ENCODE measurements around the gene ATP13A3. TPM values are rescaled to one million over a fixed set of nuclear protein-coding genes. Genes with fewer than 3 reads are reported as not detected.

Gene ATP13A3
- total and polyA plus RNA-seq, 2 of the 4 experiments (the other 2 are of a cell fraction) = 48.1 to 154 TPM

DNA sequence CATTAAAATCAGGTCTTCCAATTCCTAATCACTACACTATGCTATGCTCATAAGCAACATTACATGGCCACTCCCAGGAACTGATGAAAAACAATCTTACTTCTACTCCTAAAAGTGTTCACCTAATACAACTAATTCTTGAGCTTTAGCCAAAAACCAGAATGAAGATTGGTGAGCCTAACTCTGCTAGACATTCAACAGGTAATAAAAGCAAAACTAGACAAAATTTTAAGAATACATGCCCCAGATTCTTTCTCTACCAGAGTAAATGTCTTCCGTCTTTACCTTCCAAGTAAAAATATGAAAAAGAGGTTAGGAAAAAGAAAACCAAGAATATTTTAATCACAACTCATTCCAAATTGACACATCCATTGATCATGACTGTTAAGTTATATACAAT is 31.3 kb downstream of the ATP13A3 start:
- H2BK120ac ChIP-seq (ENCODE audit: low read depth, low read length) = no peak overlapping the region
- dilution Hi-C loops (cut with HindIII; ENCODE audit: low sequenced_read_pairs, unreplicated experiment) = no loop called here
- ChIA-PET CTCF (no interaction called here), POLR2A (ENCODE audit: unreplicated experiment) (no interaction called here)
- no peak overlapping the region for H3K9ac ChIP-seq (ENCODE audit: low read depth, low read length)
- DNase-seq = no peak
- H3K4me1 ChIP-seq (ENCODE audit: control insufficient read depth, insufficient read depth, low read length) = no peaks in the 10 kb centered on the region
- no peak overlapping the region for H4K8ac ChIP-seq (ENCODE audit: low read depth in 2 of 2, low read length in 2 of 2)
- H3K56ac ChIP-seq (ENCODE audit: extremely low read depth, insufficient read depth, low read length) = no peak overlapping the region
- H2BK15ac ChIP-seq (ENCODE audit: low read depth, low read length) = no peak overlapping the region
- in situ Hi-C loops (cut with MboI; ENCODE audit: low sequenced_read_pairs) = no loop called here
- H2BK20ac ChIP-seq (ENCODE audit: low read depth, low read length) = no peak overlapping the region
- TF ChIP-seq, protein P1, sequence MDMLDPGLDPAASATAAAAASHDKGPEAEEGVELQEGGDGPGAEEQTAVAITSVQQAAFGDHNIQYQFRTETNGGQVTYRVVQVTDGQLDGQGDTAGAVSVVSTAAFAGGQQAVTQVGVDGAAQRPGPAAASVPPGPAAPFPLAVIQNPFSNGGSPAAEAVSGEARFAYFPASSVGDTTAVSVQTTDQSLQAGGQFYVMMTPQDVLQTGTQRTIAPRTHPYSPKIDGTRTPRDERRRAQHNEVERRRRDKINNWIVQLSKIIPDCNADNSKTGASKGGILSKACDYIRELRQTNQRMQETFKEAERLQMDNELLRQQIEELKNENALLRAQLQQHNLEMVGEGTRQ (IDR thresholded peaks at IDR 0.05; ENCODE audit: low read depth, low read length) = no peak
- TF ChIP-seq MXI1 (IDR thresholded peaks at IDR 0.05; ENCODE audit: borderline replicate concordance, low read depth, low read length) = no peak
- no peak for TF ChIP-seq MAZ (IDR thresholded peaks at IDR 0.05; ENCODE audit: borderline replicate concordance, low read depth, low read length)
- no peak for TF ChIP-seq CEBPB (IDR thresholded peaks at IDR 0.05; ENCODE audit: low read depth, low read length)
- TF ChIP-seq BHLHE40 (IDR thresholded peaks at IDR 0.05; ENCODE audit: low read depth, low read length) = no peak
- TF ChIP-seq ELK1 (IDR thresholded peaks at IDR 0.05; ENCODE audit: borderline replicate concordance, low read depth, low read length) = no peak
- TF ChIP-seq SMC3 (IDR thresholded peaks at IDR 0.05; ENCODE audit: low read depth, low read length) = no peak
- TF ChIP-seq CTCF (conservative IDR thresholded peaks at IDR 0.05; ENCODE audit: low read depth, low read length) = no peak
- TF ChIP-seq FOS (IDR thresholded peaks at IDR 0.05; ENCODE audit: low read depth, low read length) = no peak
- TF ChIP-seq NFE2L2 (IDR thresholded peaks at IDR 0.05; ENCODE audit: low read depth, low read length) = no peak
- TF ChIP-seq RCOR1 (IDR thresholded peaks at IDR 0.05; ENCODE audit: insufficient replicate concordance, low read length) = no peak
- TF ChIP-seq RAD21 (IDR thresholded peaks at IDR 0.05; ENCODE audit: low read length) = no peak
- TF ChIP-seq POLR2A (IDR thresholded peaks at IDR 0.05; ENCODE audit: low read depth, low read length) = no peak
- no peak for TF ChIP-seq RFX5 (IDR thresholded peaks at IDR 0.05; ENCODE audit: low read depth, low read length)
- no peak for TF ChIP-seq CHD1 (IDR thresholded peaks at IDR 0.05; ENCODE audit: low read depth, low read length)
- no peak for TF ChIP-seq MAFK (IDR thresholded peaks at IDR 0.05; ENCODE audit: low read depth, low read length)
- H2AK9ac ChIP-seq (replicated peaks; ENCODE audit: low read depth, low read length, poor library complexity) = no peak overlapping the region
- no peaks in the 10 kb centered on the region for H3K27me3 ChIP-seq (ENCODE audit: control insufficient read depth, insufficient read depth, low read length)
- peaks cover 32% of the 10 kb centered on the region for H3K36me3 ChIP-seq (ENCODE audit: control insufficient read depth, insufficient read depth, low read length)
- no peak overlapping the region for H2AK5ac ChIP-seq (ENCODE audit: low read depth, low read length)
- H3K18ac ChIP-seq (ENCODE audit: low read depth, low read length) = no peak overlapping the region
- 0 out of 2 replicates have a peak, but pooled peaks cover 5% of the 10 kb centered on the region for H3K9me1 ChIP-seq (ENCODE audit: insufficient read depth, low read length)
- peaks cover 4% of the 10 kb centered on the region; the same call in 1 of the 2 replicates for H4K20me1 ChIP-seq (ENCODE audit: insufficient read depth, low read length)
- H3K23ac ChIP-seq (ENCODE audit: low read depth, low read length) = no peak overlapping the region
- no peak overlapping the region for H2BK5ac ChIP-seq (ENCODE audit: low read depth, low read length, poor library complexity, severe bottlenecking)
- no peak overlapping the region for H4K5ac ChIP-seq (ENCODE audit: low read depth, low read length)
- H3K9me3 ChIP-seq (ENCODE audit: control insufficient read depth, insufficient read depth, low read length) = no peaks in the 10 kb centered on the region
- no peak overlapping the region for H3K4me2 ChIP-seq (ENCODE audit: low read depth, low read length)
- no peak overlapping the region for H3K14ac ChIP-seq (replicated peaks; ENCODE audit: low read depth, low read length)
- H3K79me1 ChIP-seq (ENCODE audit: low read depth in 1 of 2, low read length in 2 of 2) = peaks cover 0 to 50% of the 10 kb centered on the region in 2 experiments; a peak in 2 of 4 replicates
- no CpG with 5 or more reads among the region's 1 CpG for WGBS, 2 experiments (ENCODE audit: extremely low coverage in 2 of 2, insufficient read length in 1 of 2)
- no peak overlapping the region for H4K91ac ChIP-seq (ENCODE audit: insufficient read depth, low read depth, low read length)
- BruUV-seq (replicated peaks) = no TSS peak
- intact Hi-C loops (cut with micrococcal nuclease) = no loop called here
- no peak overlapping the region for H3K27ac ChIP-seq (ENCODE audit: insufficient read depth, low read length)
- no peak overlapping the region for H3K4me3 ChIP-seq (ENCODE audit: insufficient read depth, low read depth, low read length)
- H3K4ac ChIP-seq (ENCODE audit: low read depth, low read length) = no peak overlapping the region
- H2AFZ ChIP-seq (replicated peaks; ENCODE audit: low read length, poor library complexity) = no peak overlapping the region
- ATAC-seq (ENCODE audit: low read depth) = no peak

Measured in IMR-90 (cell line).